PFSK-1 (cell line): ENCODE results near the gene ZNF212. TPM values are rescaled to one million over a fixed set of nuclear protein-coding genes. Genes with fewer than 3 reads are reported as not detected.

Source experiments
- FOXP2 ChIP-seq: optimal IDR thresholded peaks from 2 replicates; pipeline ENCODE3; 2011; ENCODE audit warnings: borderline replicate concordance, control low read depth, inconsistent platforms; ENCODE audit not compliant: insufficient read depth; ENCODE audit errors: extremely low read length, extremely low read depth
- POLR2AphosphoS5 ChIP-seq: IDR thresholded peaks from 2 replicates; pipeline ENCODE4 v1.6.1; 2012; ENCODE audit warnings: low read depth, mild to moderate bottlenecking, control low read depth, low read length, moderate library complexity
- REST ChIP-seq, 2 experiments: IDR thresholded peaks; 2 replicates each; pipeline versions ENCODE4 v1.6.1 to v1.8.0; 2011 to 2012; ENCODE audit warnings: low read depth in 2 of 2, low read length in 2 of 2, control low read depth in 1 of 2, inconsistent platforms in 1 of 2, mild to moderate bottlenecking in 1 of 2, moderate library complexity in 1 of 2; ENCODE audit not compliant: insufficient read depth in 1 of 2
- SIN3A ChIP-seq: IDR thresholded peaks from 2 replicates; pipeline ENCODE4 v1.6.1; 2012; ENCODE audit warnings: mild to moderate bottlenecking, low read length, moderate library complexity, borderline replicate concordance; ENCODE audit not compliant: insufficient read depth
- TAF1 ChIP-seq: IDR thresholded peaks from 2 replicates; pipeline ENCODE4 v1.6.1; 2012; ENCODE audit warnings: low read length, control low read depth, borderline replicate concordance; ENCODE audit not compliant: insufficient read depth
- polyA plus RNA-seq: library from polyadenylated mRNA; unstranded; fragments of >200 nt; gene quantifications from one replicate; pipeline ENCODE4 v1.2.1, GENCODE V29; 2012; ENCODE audit warnings: low read depth, missing spikeins; ENCODE audit not compliant: insufficient read length

ZNF212 gene
- 8.3 TPM for polyA plus RNA-seq

GRCh38 chr7:149239345-149240143 lies at the start of gene ZNF212:
ZNF212 (plus strand) TSS chr7:149239651; CDS start chr7:149239779, 128 bp downstream.
- TF ChIP-seq POLR2AphosphoS5 (peak; percentile 61), TAF1 (peak; percentile 56; the same call in 1 of the 2 replicates), FOXP2 (peak; percentile 83), SIN3A (0 out of 2 replicates have a peak, but pooled peaks have one; percentile 13), REST (IDR thresholded peaks at IDR 0.05; ENCODE audit: insufficient read depth in 1 of 2, low read depth in 2 of 2, low read length in 2 of 2) (0 out of 4 replicates have a peak, but pooled peaks of 1 of the 2 experiments have one; percentile 34)

DNA sequence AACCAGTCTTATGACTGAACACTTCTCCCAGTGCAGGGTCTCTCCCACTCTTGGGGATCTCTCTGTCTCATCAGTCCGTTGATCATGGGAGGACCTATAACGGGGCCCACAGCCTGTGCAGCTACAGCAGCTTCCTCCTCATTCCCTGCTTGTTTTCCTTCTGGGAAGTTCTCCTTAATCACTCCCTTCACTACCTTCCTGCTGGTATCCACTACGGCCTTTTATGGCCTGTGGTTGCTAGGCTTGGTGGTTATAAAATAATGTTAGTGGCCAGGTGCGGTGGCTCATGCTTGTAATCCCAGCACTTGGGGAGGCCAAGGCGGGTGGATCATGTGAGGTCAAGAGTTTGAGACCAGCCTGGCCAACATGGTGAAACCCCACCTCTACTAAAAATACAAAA lies 47.6 kb upstream of the ZNF212 start:
- no peak for TF ChIP-seq FOXP2

- TF ChIP-seq FOXP2 (no peak), POLR2AphosphoS5 (no peak), SIN3A (no peak)
These were observed 44.7 kb upstream of the ZNF212 start for GRCh38 chr7:149194799-149195179.

DNA sequence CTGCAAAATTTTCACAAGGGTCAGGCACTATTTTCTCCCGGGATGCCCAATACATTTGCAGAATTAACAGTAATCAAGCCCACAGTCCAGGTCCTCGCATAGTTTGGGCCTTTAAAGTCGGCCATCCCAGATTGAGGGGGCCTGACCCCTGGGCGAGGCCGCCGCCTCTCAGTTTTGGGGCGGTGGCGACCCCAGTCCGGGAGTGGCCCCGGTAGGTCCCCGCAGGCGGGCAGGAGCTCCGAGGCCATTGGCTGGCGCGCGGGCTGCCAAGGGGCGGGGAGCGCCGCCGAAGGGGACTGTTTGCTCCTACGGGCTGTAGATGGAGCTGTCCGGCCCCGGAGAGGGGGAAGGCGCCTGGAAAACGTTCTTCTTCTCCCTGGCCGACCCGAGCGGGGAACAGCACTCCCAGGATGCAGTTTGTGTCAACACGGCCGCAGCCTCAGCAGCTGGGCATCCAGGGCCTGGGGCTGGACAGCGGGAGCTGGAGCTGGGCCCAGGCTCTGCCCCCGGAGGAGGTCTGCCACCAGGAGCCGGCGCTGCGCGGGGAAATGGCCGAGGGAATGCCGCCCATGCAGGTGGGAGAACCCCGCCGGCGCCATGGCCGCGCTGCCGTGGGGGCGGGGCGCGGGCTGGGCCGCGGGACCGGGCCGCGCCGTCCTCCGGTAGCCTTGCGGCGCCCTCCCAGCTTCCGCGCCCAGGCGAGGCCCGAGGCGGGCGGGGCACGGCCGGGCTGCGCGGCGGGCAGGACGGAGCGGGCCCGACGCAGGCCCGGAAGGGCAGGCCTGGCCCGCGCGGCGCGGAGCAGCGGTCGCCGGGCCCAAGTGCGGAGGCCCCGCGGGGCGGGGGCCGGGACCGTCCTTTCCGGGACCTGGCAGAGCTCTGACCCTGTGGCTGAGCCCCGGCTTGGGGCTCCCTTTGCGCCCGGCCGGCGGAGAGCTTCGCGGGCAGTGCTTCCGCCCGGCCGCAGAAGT lies 44.0 kb upstream of the ZNF212 start, which contains the start of gene ZNF282:
TSS of gene ZNF282 (plus strand) at position 367 of the 971 bp plus-strand sequence. CDS start at position 411, 44 bp downstream.
- TF ChIP-seq POLR2AphosphoS5 (peak; percentile 73), TAF1 (no peak; the same call in none of the 2 replicates), FOXP2 (peak; percentile 90), REST (IDR thresholded peaks at IDR 0.05; ENCODE audit: insufficient read depth in 1 of 2, low read depth in 2 of 2, low read length in 2 of 2) (peak; percentile 33 to 59; a peak in 2 of 4 replicates), SIN3A (peak; percentile 21; the same call in 1 of the 2 replicates)

- no peak for TF ChIP-seq POLR2AphosphoS5
- TF ChIP-seq FOXP2 = no peak
- no peak for TF ChIP-seq TAF1
- TF ChIP-seq SIN3A = no peak
- no peak for TF ChIP-seq REST (IDR thresholded peaks at IDR 0.05; ENCODE audit: insufficient read depth in 1 of 2, low read depth in 2 of 2, low read length in 2 of 2)
These were observed 43.2 kb upstream of the ZNF212 start for GRCh38 chr7:149196151-149196704.
